Activated CD8-positive, alpha-beta memory T cell treated with anti-CD3 and anti-CD28 coated beads, Interleukin-2, amount 50 U/mL, for 48 hours (primary cell): ENCODE data around the gene CNIH2.
"Not testable (repeated sequence)": the region's sequence is repeated elsewhere in the genome, so short reads cannot be mapped to it uniquely, and the experiment has no call there.

Source experiments
- DNase-seq: peaks from one replicate; pipeline ENCODE4 v3.0.0-alpha.2; 2020

Gene CNIH2

DNA sequence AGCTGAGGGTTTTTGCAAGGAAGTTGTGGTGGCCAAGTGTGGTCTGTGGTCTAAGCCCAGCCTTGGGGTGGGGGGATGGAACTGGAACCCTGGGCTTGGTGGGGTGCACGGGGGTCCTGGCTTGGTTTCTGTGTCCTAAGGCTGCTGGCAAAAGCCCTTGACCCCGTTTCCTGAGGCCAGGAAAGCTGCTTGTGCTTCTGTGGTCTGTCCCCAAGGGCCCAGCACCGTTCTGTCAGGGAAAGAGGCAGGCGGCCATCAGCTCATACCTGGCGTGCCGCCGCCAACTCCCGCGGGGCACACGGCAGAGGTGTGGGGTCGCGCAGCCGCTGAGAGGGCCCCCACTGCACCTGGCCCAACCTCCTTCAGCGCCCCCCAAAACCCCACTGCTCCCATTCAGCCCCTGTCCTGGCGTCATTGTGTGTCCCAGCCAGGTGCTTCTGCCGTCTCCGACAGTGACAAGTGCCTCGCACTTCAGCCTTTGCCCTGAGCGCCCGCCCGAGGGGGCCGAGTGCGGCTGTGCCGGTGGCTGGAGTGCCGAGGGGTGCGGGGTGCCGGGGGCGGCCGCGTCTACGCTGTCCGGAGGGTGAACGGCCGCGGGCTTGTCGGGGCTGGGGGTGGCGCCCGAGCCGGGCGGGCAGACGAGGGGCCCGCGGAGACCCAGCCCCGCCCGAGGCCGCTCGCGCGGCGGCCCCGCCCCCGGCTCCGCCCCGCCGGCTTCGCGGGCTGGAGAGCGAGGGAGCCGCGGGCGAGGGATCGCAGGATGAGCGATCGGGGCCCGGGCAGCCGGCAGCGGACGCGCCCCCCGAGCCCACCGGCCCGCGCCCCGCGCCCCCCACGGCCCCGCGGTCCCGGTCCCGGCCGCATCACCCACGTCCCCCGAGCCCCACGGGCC lies at the start of gene CNIH2:
Gene CNIH2 (plus strand): TSS at position 705 of the 892 bp plus-strand sequence. CDS start 282 bp downstream, outside the sequence.
- peak; percentile 65 for DNase-seq

DNA sequence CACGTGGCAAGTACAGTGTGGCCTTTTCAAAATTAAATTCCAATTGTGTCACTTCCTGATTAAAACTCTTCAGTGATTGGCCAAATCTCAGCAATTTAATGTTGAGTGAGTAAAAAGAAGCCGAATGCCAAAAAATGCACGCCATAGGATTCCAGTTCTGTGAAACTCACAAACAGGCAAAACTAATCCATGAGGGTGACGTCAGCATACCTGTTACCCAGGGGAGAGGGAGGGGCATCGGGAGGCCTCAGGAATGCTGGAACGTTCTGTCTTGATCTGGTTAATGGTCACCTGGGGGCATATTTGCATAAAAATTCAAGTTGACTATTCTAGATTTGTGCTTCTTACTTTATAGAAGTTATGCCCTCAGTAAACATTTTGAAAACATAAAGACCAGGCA lies 49.5 kb upstream of the CNIH2 start:
- DNase-seq = no peak

DNA sequence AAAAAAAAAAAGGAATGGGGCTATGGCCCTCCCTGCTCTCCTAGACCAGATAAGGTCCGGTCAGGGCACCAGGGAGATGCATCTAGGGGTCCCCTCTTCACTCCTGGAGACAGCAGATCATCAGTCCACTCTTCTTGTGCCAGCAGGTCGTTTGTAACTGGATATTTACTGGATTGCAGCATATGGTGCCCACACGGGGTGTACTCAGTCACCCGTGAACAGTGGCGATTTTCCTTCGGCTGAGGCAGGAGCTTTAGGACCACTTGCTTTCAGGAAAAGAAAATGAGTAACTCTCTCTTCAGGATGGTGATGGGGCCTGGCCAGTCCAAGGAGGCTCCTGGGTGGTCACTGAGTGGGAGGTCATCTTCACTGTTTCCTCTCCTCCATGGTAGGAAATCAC lies 47.8 kb upstream of the CNIH2 start:
- no peak for DNase-seq

DNA sequence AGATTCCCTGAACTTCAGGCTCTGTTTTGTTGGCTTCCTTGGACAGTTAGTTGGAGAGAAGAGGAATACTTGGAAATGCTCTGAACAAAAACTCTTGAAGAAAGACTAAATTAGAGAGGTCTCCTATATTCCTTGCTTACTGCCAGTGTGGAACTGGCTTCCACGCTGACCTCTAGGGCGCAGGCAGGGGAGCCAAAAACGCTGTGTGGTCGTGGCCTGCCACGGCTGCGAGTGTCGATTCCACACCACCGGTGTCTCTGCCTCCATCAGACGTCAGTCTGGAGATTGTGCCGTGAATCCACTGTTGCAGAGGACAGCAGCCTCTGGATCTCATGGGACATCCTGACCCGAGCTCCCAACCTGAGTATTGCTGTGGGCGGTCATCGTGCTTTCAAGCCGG lies 47.0 kb upstream of the CNIH2 start:
- no peak for DNase-seq

DNA sequence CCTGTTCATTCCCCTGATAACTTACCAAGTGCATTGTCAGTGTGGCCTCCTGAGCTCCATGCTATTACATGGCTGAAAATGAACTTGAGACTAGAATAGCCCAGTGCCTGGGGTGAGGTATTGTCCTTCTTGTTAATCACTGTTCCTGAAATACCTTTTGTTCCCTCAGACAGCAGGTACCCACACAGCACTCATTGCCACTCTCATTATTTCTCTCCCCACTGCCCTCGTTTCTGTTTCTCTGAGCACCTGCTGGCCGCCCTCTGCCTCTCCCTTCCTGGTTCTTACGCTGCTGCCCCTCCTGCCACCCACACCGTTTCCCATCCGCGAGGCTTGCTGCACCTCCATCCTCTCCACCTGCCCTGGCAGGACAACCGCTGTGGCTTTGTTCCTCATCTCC lies 46.4 kb upstream of the CNIH2 start:
- DNase-seq = no peak

DNA sequence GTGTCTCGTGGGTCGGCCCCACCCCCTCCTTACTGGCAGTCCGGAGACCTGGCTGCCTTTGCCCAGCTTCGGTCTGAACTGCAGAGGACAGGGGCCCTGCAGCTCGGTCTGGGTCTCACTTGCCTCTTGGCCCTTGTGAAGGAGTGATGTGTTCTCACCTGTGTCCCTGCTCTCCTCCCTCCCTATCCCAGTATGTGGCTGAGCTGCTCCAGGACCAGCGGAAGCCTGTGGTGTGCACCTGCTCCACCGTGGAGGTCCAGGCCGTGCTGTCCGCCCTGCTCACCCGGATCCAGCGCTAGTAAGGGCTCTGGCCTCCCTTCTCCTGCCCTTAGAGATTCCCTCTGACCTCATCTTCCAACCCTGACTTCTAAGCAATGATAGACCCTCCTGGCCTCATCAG lies 45.2 kb upstream of the CNIH2 start:
- DNase-seq = no peak

DNA sequence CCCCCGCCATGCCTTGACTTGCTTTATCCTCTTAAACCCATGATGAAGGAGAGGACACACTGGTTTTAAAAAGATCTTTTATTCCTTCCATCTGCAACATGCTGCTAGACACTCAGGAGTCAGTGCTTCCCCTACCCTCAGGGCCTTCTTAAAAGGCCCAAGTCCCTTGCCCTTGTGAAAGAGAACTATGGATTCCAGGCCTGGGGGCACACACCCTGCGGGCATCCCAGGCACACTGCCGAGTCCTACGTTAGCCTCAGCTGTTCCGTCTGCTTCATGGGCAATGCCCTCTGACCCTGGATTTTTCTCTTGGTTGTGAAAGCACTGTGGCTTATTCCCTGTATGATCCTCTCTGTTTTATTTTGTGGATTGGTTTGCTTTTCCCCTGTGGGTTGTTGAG lies 44.7 kb upstream of the CNIH2 start:
- DNase-seq = no peak

DNA sequence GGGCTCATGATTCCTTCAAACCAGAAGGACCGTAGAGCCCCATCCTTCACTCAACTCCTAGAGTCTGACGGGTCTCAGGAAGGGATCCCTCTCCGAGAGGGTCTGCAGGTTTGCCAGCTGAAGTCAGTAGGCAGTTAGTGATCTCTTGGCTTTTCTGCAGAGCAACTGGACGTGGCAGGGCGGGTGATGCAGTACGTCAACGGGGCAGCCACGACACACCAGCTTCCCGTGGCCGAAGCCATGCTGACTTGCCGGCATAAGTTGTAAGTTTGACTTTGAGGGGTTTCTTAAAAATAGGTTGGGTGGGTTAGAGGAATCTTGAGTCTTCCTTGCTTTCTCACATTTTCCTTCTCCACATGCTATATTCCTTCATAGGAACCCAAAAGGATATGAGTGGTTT lies 42.8 kb upstream of the CNIH2 start:
- DNase-seq = no peak

DNA sequence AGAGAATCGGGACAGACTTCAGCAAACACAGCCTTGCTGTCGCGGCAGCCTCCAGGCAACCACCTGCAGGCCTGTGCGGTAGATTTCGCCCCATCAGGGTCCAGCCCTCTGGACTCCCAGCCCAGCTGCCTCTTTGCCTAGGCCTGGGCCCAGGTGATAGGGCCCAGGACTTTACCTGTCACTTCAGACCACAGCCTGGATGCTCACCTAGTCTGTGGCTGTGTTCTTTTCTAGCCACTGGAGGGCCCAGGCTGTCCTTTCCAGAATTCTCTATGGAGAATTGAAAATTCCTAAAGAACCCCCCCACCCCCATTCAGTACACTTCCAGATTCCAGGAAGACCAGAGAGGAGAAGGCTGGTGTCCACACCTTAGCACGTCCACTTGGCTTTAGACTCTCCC lies 40.1 kb upstream of the CNIH2 start:
- DNase-seq = no peak

DNA sequence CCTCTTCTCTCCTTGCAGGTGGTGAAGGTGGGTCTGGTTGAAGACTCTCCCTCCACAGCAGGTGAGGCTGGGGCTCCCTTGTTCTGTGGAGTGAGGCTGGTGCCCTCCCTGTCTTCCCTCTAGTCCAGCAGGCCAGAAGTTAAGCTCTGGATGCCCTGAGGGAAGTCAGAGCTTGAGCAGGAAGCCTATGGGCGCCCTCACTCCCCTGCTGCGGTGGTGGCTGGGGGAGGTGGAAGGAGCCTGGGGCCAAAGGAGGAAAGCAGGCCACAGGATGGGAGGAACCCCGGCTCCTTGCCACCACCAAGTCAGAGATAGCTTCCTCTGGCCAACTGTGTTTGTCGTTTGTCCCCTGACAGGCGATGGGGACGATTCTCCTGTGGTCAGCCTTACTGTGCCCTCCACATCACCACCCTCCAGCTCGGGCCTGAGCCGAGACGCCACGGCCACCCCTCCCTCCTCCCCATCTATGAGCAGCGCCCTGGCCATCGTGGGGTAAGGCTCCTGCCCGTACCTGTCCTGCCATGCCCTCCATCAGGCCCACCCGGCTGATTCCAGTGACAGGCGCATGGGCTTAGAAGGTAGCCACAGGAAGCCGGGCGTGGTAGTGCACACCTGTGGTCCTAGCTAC lies 39.1 kb upstream of the CNIH2 start:
- no peak for DNase-seq

DNA sequence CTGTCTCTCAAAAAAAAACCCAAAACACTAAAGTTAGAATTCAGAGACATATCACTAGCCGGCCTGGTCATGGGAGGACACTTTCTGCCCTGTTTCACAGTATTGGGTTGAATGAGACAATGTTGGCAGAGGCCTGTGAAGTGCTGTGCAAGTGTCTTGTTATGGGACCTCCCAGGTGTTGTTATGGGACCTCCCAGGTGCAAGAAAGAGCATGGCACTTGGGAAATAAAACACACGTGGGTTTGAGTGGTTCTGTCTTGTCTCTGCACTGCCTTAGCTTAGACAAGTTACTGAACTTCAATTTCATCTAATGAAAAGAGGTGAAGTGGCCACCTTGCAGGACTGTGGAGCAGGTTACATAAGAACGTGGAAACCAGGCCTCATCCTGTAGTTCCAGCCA lies 38.5 kb upstream of the CNIH2 start:
- no peak for DNase-seq

DNA sequence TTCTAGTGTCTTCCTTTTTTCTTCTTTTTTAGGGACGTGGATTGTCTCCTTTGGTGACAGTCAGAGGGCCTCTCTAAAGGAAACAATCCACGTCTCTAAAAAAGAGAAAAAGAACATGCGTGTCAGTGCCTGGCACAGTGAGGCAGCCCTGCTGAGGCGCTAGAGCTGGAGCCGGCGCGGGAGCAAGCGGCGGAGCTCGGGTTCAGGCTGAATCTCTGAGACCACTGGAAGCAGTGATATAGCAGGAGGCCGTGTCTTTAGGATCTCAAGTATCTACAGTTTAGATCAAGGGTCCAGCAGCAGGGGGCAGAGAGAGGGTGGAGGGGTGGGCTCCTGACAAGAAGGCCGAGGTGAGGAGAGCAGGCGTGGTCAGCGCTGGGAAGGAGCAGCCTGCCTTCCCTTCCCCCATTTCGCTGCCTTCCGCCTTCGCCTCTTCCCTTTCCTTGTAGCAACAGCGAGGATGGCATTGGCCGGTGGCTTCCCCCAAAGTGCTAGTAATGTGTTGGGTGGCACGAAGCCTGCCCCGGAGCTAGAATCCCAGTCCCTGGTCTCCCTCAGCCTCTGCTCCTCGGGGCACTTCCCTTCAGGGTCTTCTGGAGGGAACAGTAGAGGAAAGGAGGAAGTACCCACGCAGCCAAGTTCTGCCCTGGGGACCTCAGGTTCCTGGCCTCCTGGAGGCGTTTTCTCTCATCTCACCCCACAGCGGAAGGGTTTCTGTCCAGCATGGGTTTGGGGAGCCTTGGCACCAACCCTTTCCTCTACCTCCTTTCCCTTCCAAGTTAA lies 37.8 kb upstream of the CNIH2 start:
- DNase-seq = no peak

DNA sequence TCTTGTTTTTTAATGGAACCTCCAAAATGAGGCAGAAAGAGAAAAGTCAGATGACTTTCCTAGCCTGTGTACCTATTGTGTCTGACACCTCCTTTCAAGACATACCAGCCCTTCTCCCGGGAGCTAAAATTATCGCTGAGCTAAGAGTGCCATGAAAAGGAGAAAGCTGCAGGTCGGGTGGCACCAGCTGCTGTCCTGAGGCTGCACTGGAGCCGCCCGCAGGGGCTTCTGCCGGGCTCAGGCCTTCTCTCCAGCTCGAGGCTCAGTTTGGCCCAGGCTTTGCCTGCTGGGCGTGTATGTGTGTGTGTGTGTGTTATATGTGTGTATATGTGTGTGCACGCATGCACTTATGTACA lies 37.2 kb upstream of the CNIH2 start:
- DNase-seq = no peak

DNA sequence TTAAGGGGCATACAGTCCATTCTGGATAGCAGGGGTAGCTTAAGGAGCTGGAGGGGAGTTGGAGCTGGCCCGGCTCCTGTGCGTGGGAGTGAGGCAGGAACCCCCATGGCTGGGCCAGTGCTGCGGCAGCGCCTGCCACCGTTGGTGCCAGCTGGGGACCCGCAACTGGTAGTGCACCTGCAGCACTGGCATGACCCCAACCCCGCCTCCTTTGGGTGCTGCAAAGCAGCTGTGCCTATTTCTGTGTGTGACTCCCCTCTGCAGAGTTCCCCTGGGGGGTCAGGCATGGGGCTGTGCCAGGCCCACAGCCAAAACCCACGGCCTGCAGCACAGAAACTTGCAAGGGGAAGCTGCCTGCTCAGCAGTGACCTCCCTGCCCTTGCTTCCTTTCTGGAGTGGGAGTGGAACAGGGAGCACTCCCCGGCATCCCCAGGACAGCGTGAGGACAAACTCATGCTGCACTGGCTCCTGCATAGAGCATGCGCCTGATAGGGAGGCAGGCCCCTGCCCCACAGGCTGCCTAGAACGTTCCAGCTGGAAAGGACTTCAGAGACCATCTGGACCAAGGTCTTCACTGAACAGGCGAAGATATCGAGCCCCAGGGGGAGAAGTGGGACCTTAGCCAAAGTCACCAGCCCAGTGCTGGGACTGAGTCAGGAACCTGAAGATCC lies 35.7 kb upstream of the CNIH2 start:
- DNase-seq = no peak

DNA sequence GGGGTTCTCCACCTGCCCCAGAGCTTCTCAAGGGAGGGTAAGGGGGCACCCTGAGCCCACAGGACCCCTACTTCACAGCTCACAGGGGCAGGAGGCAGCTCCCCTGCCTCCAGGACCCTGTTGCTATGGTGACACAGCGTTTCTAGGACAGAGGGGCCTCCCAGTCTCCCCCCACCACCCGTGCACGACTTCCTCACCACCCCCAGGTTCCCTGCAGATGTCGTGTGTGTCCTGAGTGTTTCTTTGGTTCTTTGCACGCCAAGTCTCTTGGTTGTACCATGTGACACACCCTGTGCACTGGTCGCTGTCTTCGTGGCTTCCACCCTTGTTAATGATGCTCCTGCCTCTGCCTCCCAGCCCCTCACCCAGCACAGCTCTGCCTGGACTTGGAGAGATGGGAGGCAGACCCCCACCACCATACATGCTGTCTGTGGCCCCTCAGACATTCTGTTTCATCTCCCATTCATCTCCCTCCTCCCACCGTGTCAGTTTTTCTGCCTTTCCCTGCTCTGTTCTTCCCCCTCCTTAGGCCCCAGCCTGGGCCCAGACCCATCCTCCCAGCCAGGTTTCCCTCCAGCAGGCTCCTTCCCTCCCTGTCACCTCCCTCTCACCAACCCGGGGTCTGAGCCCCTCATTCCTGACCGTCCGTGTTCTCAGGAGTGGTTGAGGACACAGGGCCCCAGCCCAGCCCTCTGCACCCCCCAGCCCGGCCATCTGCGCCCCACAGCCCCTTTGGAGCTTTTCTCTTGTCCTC lies 34.0 kb upstream of the CNIH2 start:
- DNase-seq = no peak

DNA sequence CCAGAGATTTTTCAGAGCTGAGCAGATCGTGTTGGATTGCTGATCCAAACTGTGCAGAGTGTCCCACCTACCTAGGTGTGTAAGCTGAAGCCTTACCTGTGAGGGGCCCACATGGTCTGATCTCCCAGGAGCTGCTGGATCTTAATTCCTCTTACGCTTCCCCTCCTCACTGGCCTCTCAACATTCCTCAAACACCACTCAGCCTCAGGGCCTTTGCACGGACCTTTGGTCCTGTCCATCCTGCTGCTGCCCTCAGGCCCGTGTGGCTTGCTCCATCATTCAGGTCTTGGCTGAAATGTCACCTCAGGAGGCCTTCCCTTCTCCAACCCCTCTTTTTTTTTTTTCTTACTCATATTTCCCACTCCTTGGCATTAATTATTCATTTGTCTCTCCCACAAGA lies 30.7 kb upstream of the CNIH2 start:
- DNase-seq = no peak

DNA sequence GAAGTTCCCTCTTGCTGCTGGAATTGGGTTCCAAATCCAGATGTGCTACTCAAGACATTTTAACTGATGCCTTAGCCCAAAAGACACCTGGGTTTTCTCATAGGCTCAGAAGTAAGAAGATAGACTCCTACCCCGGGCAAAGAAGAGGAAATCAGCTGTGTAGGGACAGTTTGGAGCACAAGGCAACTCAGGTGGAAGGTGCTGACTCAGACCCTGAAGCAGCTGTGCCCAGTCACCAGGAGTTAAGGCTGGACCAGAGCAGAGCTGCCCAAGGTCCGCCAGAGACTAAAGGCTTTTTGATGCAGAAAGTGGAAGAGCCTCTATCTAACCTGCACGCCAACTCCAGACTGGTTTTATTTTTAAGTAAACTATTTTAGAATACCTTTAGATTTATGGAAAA lies 30.2 kb upstream of the CNIH2 start:
- no peak for DNase-seq

DNA sequence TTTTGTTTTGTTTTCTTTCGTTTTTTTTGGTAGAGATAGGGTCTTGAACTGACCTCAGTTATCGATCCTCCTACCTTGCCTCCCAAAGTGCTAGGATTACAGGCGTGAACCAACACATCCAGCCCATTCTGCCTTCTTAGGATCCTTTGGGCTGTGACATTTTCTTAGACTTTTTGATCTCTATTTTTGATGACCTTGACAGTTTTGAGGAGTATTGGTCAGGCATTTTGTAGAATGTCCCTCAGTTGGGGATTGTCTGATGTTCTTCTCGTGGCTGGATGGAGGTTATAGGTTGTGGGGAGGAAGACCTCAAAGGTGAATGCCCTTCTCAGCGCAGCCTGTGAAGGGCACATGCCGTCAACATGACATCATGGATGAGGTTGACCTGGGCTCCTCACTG lies 29.1 kb upstream of the CNIH2 start:
- DNase-seq = no peak

DNA sequence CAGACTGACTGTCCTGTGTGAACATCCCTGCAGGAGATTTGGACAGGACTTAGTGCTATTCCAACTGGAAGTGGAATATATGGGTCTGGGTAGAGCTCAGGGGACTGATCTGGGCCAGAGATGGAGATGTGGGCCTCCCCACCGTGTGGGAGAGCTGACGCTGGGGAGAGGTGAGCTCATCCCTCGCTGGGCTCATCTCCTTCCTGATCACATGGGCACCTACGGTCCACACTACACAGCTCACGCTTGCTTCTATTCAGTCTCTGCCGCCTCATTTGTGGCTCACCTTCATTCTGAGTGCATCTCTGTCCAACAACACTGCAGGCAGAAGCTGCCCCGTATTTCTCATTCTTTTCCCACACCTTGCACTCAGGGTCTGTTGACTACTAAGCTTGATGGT lies 26.2 kb upstream of the CNIH2 start:
- DNase-seq = no peak

DNA sequence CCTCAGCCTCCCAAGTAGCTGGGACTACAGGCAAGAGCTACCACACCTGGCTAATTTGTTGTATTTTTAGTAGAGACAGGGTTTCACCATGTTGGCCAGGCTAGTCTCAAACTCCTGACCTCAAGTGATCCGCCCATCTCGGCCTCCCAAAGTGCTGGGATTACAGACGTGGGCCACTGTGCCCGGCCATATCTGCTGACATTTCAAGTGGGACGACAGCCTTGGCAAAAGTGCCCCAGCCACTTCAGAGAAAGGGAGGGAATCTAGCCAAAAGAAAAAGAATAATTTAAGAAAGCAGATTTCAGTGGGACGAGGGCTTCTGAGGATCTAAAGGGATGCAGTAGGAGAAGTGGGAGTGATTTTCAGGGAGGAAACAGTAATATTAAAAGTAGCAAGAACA lies 24.9 kb upstream of the CNIH2 start:
- DNase-seq = not testable (repeated sequence)

DNA sequence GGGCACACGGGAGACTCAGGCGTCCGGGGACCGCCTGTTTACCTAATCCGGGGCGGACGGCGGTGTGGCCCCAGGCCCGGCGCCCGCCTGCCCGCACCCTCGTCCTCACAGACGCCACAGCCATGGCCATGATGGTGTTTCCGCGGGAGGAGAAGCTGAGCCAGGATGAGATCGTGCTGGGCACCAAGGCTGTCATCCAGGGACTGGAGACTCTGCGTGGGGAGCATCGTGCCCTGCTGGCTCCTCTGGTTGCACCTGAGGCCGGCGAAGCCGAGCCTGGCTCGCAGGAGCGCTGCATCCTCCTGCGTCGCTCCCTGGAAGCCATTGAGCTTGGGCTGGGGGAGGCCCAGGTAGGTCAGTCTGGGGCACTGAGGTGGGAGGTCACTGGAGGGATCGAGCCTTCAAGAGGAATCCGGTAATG lies 19.5 kb upstream of the CNIH2 start:
- DNase-seq = no peak

DNA sequence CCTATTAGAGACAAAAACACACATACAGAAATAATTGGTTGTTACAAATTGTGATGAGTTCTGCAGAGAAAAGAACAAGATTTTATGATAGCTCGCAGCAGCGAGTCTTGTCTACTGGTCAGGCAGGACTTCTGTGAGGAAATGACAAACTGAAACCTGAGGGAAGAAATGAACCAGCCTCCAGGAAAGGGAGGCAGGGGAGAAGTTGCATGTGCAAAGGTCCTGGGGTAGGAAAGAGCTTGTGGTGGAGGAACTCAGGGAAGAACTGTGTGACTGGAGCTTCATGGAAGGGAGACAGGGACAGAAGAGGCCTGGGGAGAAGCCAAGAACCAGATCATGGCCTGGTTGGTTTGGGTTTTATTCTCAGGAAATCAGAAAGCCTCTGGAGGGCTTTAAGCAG lies 18.8 kb upstream of the CNIH2 start:
- DNase-seq = no peak

DNA sequence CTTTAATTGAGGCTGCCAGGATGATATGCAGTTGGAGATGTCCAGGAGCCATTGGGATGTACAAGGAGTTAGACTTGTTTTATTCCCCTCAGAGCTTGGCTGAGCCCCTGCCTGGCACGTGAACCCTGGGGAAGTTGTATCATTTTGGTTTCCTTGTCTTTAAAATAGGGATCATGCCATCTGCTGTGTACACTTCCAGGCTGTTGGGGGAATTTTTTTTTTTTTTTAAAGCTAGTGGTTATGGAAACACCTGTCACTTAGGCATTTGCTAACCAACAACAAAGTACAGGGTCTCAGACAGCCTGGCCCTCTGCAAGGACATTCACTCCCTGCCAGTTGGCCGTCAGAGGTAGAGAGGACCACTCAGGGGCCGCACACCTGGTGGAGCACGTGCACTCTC lies 18.0 kb upstream of the CNIH2 start:
- no peak for DNase-seq
